DND-41 (cell line): Measurements from ENCODE around the gene PNMA8B.

ENCODE experiments used
- CTCF ChIP-seq: IDR thresholded peaks from 2 replicates; pipeline ENCODE4 v1.5.1; 2012; ENCODE audit warnings: borderline replicate concordance, low read length, moderate library complexity, mild to moderate bottlenecking; ENCODE audit not compliant: poor library complexity, severe bottlenecking; ENCODE audit errors: extremely low read depth
- EZH2 ChIP-seq: IDR thresholded peaks from 3 replicates; pipeline ENCODE4 v1.6.1; 2012; ENCODE audit warnings: borderline replicate concordance, low read depth, mild to moderate bottlenecking, moderate library complexity, low read length, inconsistent platforms; ENCODE audit not compliant: severe bottlenecking

DNA sequence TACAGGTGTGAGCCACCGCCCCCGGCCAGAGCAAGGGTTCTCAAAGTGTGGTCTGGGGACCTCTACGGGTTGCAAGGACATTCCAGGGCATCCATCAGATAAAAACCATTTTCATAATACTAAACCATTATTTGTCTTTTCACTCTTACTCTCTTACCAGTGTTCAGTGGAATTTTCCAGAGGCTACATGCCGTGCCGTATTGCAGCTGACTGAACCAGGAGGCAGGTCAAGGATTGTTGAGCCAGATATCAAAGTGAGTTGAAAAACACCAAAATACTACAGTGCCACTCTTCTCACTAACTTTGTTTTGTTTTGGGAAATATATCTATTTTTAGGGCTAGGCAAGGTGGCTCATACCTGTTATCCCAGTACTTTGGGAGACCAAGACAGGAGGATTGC lies 7.2 kb upstream of the PNMA8B start:
- TF ChIP-seq CTCF, result no peak
- TF ChIP-seq EZH2, result no peak
